Neural cell (in vitro differentiated cells): ENCODE measurements around the gene NRDC.

Experiments
- EP300 ChIP-seq: fragments of 450-650 bp; conservative IDR thresholded peaks from 2 replicates; pipeline ENCODE4 v1.6.1; 2014; ENCODE audit warnings: antibody characterized with exemption, mild to moderate bottlenecking, moderate library complexity; ENCODE audit not compliant: poor library complexity, severe bottlenecking
- EZH2 ChIP-seq: fragments of 200-600, 300-800 bp; shearing (Covaris generic), sonication (generic); IDR thresholded peaks from 2 replicates; pipeline ENCODE4 v1.6.1; 2014; ENCODE audit warnings: antibody characterized with exemption, low read length, borderline replicate concordance, mild to moderate bottlenecking; ENCODE audit not compliant: insufficient read depth, poor library complexity, severe bottlenecking
- MXI1 ChIP-seq: fragments of 450-650 bp; conservative IDR thresholded peaks from 2 replicates; pipeline ENCODE4 v1.6.1; 2014; ENCODE audit warnings: antibody characterized with exemption, mild to moderate bottlenecking; ENCODE audit not compliant: poor library complexity, severe bottlenecking
- POLR2AphosphoS5 ChIP-seq: IDR thresholded peaks from 2 replicates; pipeline ENCODE4 v1.6.1; 2012
- RAD21 ChIP-seq: fragments of 450-650 bp; conservative IDR thresholded peaks from 2 replicates; pipeline ENCODE4 v1.6.1; 2014; ENCODE audit warnings: antibody characterized with exemption, mild to moderate bottlenecking, moderate library complexity
- SMC3 ChIP-seq: fragments of 450-650 bp; conservative IDR thresholded peaks from 2 replicates; pipeline ENCODE4 v1.6.1; 2014; ENCODE audit warnings: antibody characterized with exemption, mild to moderate bottlenecking, moderate library complexity; ENCODE audit not compliant: poor library complexity
- TF ChIP-seq, protein P1 (sequence below): IDR thresholded peaks from 2 replicates; pipeline ENCODE4 v1.6.1; 2012; ENCODE audit warnings: borderline replicate concordance
- TF ChIP-seq, protein P2 (sequence below): fragments of 450-650 bp; IDR thresholded peaks from 2 replicates; pipeline ENCODE4 v1.5.1; 2014; ENCODE audit warnings: antibody characterized with exemption, mild to moderate bottlenecking, moderate library complexity; ENCODE audit not compliant: poor library complexity, severe bottlenecking

DNA sequence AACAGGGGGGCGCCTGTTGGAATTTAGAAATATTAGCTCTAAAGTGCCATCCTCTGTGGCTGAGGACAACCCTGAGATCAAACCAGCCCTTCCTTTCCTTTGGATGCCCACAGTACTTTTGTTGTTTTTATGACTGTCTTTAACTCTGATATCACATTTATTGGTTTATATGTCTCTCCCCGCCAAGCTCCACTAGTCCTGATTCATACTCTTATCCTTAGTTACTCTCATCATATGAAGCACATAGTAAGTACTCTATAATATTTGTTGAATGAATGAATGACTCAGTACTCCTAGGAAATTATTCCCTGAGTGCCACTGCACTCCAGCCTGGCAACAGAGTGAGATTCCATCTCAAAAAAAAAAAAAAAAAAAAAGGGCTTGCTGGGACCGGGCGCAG lies 22.6 kb upstream of the NRDC start:
- no peak for TF ChIP-seq POLR2AphosphoS5
- TF ChIP-seq EP300: no peak
- TF ChIP-seq, protein P1, sequence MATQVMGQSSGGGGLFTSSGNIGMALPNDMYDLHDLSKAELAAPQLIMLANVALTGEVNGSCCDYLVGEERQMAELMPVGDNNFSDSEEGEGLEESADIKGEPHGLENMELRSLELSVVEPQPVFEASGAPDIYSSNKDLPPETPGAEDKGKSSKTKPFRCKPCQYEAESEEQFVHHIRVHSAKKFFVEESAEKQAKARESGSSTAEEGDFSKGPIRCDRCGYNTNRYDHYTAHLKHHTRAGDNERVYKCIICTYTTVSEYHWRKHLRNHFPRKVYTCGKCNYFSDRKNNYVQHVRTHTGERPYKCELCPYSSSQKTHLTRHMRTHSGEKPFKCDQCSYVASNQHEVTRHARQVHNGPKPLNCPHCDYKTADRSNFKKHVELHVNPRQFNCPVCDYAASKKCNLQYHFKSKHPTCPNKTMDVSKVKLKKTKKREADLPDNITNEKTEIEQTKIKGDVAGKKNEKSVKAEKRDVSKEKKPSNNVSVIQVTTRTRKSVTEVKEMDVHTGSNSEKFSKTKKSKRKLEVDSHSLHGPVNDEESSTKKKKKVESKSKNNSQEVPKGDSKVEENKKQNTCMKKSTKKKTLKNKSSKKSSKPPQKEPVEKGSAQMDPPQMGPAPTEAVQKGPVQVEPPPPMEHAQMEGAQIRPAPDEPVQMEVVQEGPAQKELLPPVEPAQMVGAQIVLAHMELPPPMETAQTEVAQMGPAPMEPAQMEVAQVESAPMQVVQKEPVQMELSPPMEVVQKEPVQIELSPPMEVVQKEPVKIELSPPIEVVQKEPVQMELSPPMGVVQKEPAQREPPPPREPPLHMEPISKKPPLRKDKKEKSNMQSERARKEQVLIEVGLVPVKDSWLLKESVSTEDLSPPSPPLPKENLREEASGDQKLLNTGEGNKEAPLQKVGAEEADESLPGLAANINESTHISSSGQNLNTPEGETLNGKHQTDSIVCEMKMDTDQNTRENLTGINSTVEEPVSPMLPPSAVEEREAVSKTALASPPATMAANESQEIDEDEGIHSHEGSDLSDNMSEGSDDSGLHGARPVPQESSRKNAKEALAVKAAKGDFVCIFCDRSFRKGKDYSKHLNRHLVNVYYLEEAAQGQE: no peak
- TF ChIP-seq, protein P2, sequence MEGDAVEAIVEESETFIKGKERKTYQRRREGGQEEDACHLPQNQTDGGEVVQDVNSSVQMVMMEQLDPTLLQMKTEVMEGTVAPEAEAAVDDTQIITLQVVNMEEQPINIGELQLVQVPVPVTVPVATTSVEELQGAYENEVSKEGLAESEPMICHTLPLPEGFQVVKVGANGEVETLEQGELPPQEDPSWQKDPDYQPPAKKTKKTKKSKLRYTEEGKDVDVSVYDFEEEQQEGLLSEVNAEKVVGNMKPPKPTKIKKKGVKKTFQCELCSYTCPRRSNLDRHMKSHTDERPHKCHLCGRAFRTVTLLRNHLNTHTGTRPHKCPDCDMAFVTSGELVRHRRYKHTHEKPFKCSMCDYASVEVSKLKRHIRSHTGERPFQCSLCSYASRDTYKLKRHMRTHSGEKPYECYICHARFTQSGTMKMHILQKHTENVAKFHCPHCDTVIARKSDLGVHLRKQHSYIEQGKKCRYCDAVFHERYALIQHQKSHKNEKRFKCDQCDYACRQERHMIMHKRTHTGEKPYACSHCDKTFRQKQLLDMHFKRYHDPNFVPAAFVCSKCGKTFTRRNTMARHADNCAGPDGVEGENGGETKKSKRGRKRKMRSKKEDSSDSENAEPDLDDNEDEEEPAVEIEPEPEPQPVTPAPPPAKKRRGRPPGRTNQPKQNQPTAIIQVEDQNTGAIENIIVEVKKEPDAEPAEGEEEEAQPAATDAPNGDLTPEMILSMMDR: no peak
- TF ChIP-seq MXI1: no peak
- no peak for TF ChIP-seq RAD21
- TF ChIP-seq EZH2: no peak
- no peak for TF ChIP-seq SMC3
